PC-9 (cell line): ENCODE data around the gene PEPD. TPM values are rescaled to one million over a fixed set of nuclear protein-coding genes. Genes with fewer than 3 reads are reported as not detected.

Experiments used
- BruUV-seq: library from RNA; stranded (reverse); fragments of 400-500 nt; replicated peaks from 2 replicates; lab custom pipeline; 2021; lab: Mats Ljungman, UMichigan
- CTCF ChIA-PET: fragments of 300-600 bp; sonication (Branson Sonifier 250); formaldehyde crosslinking; loops from one replicate; lab custom pipeline; 2022; ENCODE audit warnings: antibody characterized with exemption; lab: Charles Lee
- POLR2A ChIA-PET: fragments of 300-600 bp; sonication (Branson Sonifier 250); formaldehyde crosslinking; loops from one replicate; lab custom pipeline; 2022; ENCODE audit warnings: antibody characterized with exemption; ENCODE audit not compliant: unreplicated experiment; lab: Charles Lee
- DNase-seq, 2 experiments: peaks; one replicate each; pipeline versions ENCODE4 v3.0.0 to v3.0.0-alpha.2; 2015 to 2022; ENCODE audit warnings: mixed read lengths in 1 of 2
- H2AFZ ChIP-seq: fragments of 200-600 bp; sonication (generic); 2 replicates; pipeline ENCODE4 v1.8.1; 2017; ENCODE audit warnings: antibody characterized with exemption
- H3F3A ChIP-seq: fragments of 200-600 bp; sonication (generic); 2 replicates; pipeline ENCODE4 v1.8.1; 2017; ENCODE audit warnings: antibody characterized with exemption, mild to moderate bottlenecking, low read depth; ENCODE audit not compliant: insufficient read depth
- H3K27ac ChIP-seq: fragments of 200-600 bp; sonication (generic); 2 replicates; pipeline ENCODE4 v1.6.1; 2016; ENCODE audit warnings: mixed run types
- H3K27me3 ChIP-seq: fragments of 200-600 bp; sonication (generic); 2 replicates; pipeline ENCODE4 v1.6.1; 2016; ENCODE audit warnings: low read depth, mixed run types; ENCODE audit not compliant: insufficient read depth
- H3K36me3 ChIP-seq: fragments of 200-600 bp; sonication (generic); 2 replicates; pipeline ENCODE4 v1.6.1; 2016; ENCODE audit warnings: low read depth, mixed run types
- H3K4me1 ChIP-seq: fragments of 200-600 bp; sonication (generic); replicated peaks from 2 replicates; pipeline ENCODE4 v1.6.1; 2016; ENCODE audit warnings: mixed run types; ENCODE audit not compliant: insufficient read depth
- H3K4me2 ChIP-seq: fragments of 200-600 bp; sonication (generic); 2 replicates; pipeline ENCODE4 v1.6.1; 2017; ENCODE audit warnings: mixed run types
- H3K4me3 ChIP-seq: fragments of 200-600 bp; sonication (generic); 2 replicates; pipeline ENCODE4 v1.6.1; 2016; ENCODE audit warnings: mixed run types
- H3K79me2 ChIP-seq: fragments of 200-600 bp; sonication (generic); 2 replicates; pipeline ENCODE4 v1.6.1; 2017; ENCODE audit warnings: low read depth, mixed run types
- H3K9me2 ChIP-seq: fragments of 200-600 bp; sonication (generic); 2 replicates; pipeline ENCODE4 v1.8.1; 2017; ENCODE audit warnings: mild to moderate bottlenecking; ENCODE audit not compliant: insufficient read depth
- H3K9me3 ChIP-seq: fragments of 200-600 bp; sonication (generic); 2 replicates; pipeline ENCODE4 v1.8.1; 2016; ENCODE audit warnings: low read depth; ENCODE audit not compliant: insufficient read depth
- H4K20me1 ChIP-seq: fragments of 200-600 bp; sonication (generic); 2 replicates; pipeline ENCODE4 v1.8.1; 2017; ENCODE audit not compliant: insufficient read depth
- CTCF ChIP-seq: fragments of 200-600 bp; sonication (generic); conservative IDR thresholded peaks from 2 replicates; pipeline ENCODE4 v1.6.1; 2017; ENCODE audit warnings: mixed run types, antibody characterized with exemption, mild to moderate bottlenecking, moderate library complexity
- EZH2 ChIP-seq: fragments of 200-600 bp; sonication (generic); IDR thresholded peaks from 2 replicates; pipeline ENCODE4 v1.8.0; 2017; ENCODE audit warnings: antibody characterized with exemption, low read depth
- intact Hi-C: fragments of 100-400 bp; cut with micrococcal nuclease; formaldehyde crosslinking; loops from one replicate; pipeline ENCODE4 v1.10.0; 2022; ENCODE audit not compliant: unreplicated experiment
- total RNA-seq: library from RNA; stranded (reverse); gene quantifications from 2 replicates; pipeline ENCODE4 v1.2.3, GENCODE V29; 2021

Gene PEPD
- total RNA-seq, 1 experiment from 2014 or later: 71.0 TPM

- intact Hi-C loops: no loop called here
- TF ChIP-seq EZH2 (no peak), CTCF (no peak)
- H4K20me1 ChIP-seq: no peaks in the 10 kb centered on the region
- no peak overlapping the region for H3K27ac ChIP-seq
- H3K36me3 ChIP-seq: no peaks in the 10 kb centered on the region
- DNase-seq: no peak
- no peak overlapping the region for H3K4me3 ChIP-seq
- H3F3A ChIP-seq: no peaks in the 10 kb centered on the region
- H3K79me2 ChIP-seq: no peaks in the 10 kb centered on the region
- no peaks in the 10 kb centered on the region for H3K27me3 ChIP-seq
- no peaks in the 10 kb centered on the region for H3K9me3 ChIP-seq
- no peaks in the 10 kb centered on the region for H3K9me2 ChIP-seq
- H3K4me1 ChIP-seq: no peaks in the 10 kb centered on the region
- H3K4me2 ChIP-seq: no peak overlapping the region
- ChIA-PET CTCF (no interaction called here), POLR2A (no interaction called here)
- H2AFZ ChIP-seq: no peak overlapping the region
- BruUV-seq: no TSS peak
Observed at GRCh38 chr19:33400856-33401682, 120.5 kb downstream of the PEPD start.

- intact Hi-C loops: no loop called here
- no peaks in the 10 kb centered on the region for H3K36me3 ChIP-seq
- no peak overlapping the region for H2AFZ ChIP-seq
- H3F3A ChIP-seq: no peaks in the 10 kb centered on the region
- TF ChIP-seq CTCF (no peak), EZH2 (no peak)
- H4K20me1 ChIP-seq: no peaks in the 10 kb centered on the region
- H3K4me3 ChIP-seq: no peak overlapping the region
- no peak for DNase-seq
- no peak overlapping the region for H3K27ac ChIP-seq
- no peaks in the 10 kb centered on the region for H3K9me3 ChIP-seq
- BruUV-seq: no TSS peak
- ChIA-PET POLR2A (no interaction called here), CTCF (no interaction called here)
- H3K79me2 ChIP-seq: no peaks in the 10 kb centered on the region
- no peaks in the 10 kb centered on the region for H3K27me3 ChIP-seq
- no peak overlapping the region for H3K4me2 ChIP-seq
- H3K9me2 ChIP-seq: no peaks in the 10 kb centered on the region
- H3K4me1 ChIP-seq: no peaks in the 10 kb centered on the region
Observed at GRCh38 chr19:33399745-33400681, 121.6 kb downstream of the PEPD start.

DNA sequence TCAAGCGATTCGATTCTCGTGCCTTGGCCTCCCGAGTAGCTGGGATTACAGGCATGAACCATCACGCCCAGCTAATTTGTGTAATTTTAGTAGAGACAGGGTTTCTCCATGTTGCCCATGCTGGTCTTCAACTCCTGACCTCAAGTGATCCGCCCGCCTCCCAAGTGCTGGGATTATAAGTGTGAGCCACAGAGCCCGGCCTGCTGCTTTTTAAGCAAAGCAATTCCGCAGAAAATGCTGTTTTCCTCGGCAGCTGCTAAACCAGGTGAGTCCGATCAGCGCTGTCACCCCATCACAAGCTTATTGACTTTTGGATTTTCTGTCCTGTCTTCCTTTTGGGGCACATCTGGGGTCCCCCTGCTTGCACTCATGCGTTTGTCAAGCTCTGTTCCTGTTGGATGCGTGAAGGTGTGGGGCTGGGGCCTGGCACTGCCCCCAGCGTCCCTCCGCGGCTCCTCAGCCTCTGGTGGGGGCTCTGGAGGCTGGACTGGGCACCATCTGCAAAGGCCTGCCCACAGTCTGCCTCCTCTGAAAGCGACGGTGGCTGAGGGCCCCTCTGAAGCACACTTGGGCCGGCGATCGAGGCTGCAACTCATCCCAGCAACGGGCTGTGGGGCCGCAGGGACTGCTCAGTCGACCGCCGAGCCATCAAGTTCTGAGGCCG, 122.4 kb downstream of the PEPD start:
- POLR2A ChIA-PET: no interaction called here

More for the DNA sequence above, 122.4 kb downstream of the PEPD start:
- no peaks in the 10 kb centered on the region for H4K20me1 ChIP-seq
- H3K4me3 ChIP-seq: no peak overlapping the region
- peaks cover 4% of the 10 kb centered on the region; the same call in 1 of the 2 replicates for H3F3A ChIP-seq
- TF ChIP-seq CTCF (no peak), EZH2 (no peak)
- no peak for DNase-seq
- peaks cover 1% of the 10 kb centered on the region for H3K4me1 ChIP-seq
- intact Hi-C loops: no loop called here
- H3K27ac ChIP-seq: no peak overlapping the region
- no peaks in the 10 kb centered on the region for H3K27me3 ChIP-seq
- H3K9me3 ChIP-seq: no peaks in the 10 kb centered on the region
- no peaks in the 10 kb centered on the region for H3K79me2 ChIP-seq
- no peaks in the 10 kb centered on the region for H3K9me2 ChIP-seq
- H2AFZ ChIP-seq: no peak overlapping the region
- BruUV-seq: no TSS peak
- no peak overlapping the region for H3K4me2 ChIP-seq
- CTCF ChIA-PET: no interaction called here
- H3K36me3 ChIP-seq: no peaks in the 10 kb centered on the region
